OCI-LY3 (cell line): ENCODE results near the gene SRPK1.

Experiments used
- H2AFZ ChIP-seq: fragments of 200-600, 300-600 bp; shearing (Covaris generic); 2 replicates; pipeline ENCODE4 v1.6.0; 2014; ENCODE audit warnings: antibody characterized with exemption, low read depth, low read length
- H3K27ac ChIP-seq: fragments of 200-600, 300-600 bp; sonication (generic); 2 replicates; pipeline ENCODE4 v1.5.1; 2014; ENCODE audit warnings: mild to moderate bottlenecking, low read length, moderate library complexity, mixed read lengths
- H3K27me3 ChIP-seq: fragments of 200-600, 300-600 bp; sonication (generic); 2 replicates; pipeline ENCODE4 v1.6.1; 2014; ENCODE audit warnings: low read depth, low read length, mixed read lengths
- H3K36me3 ChIP-seq: fragments of 200-600, 300-600 bp; sonication (generic); replicated peaks from 2 replicates; pipeline ENCODE3; 2014; ENCODE audit warnings: low read depth, low read length, mixed read lengths
- H3K4me1 ChIP-seq: fragments of 300-600, 200-600 bp; sonication (generic); 2 replicates; pipeline ENCODE4 v1.6.1; 2014; ENCODE audit warnings: low read length, mixed read lengths
- H3K4me2 ChIP-seq: fragments of 200-600, 300-600 bp; sonication (generic); 2 replicates; pipeline ENCODE4 v1.6.1; 2014; ENCODE audit warnings: low read length, mixed read lengths
- H3K4me3 ChIP-seq: fragments of 300-600, 200-600 bp; sonication (generic); 2 replicates; pipeline ENCODE4 v1.5.1; 2014; ENCODE audit warnings: antibody characterized with exemption, mild to moderate bottlenecking, low read length, moderate library complexity
- H3K79me2 ChIP-seq: fragments of 300-600, 200-600 bp; shearing (Covaris generic); 2 replicates; pipeline ENCODE4 v1.6.1; 2014; ENCODE audit warnings: mild to moderate bottlenecking, low read length, mixed read lengths
- H3K9ac ChIP-seq: fragments of 300-600, 200-600 bp; shearing (Covaris generic); 2 replicates; pipeline ENCODE4 v1.6.0; 2014; ENCODE audit warnings: mild to moderate bottlenecking, low read length, moderate library complexity
- H3K9me3 ChIP-seq: fragments of 200-600, 300-600 bp; shearing (Covaris generic); 2 replicates; pipeline ENCODE4 v1.6.1; 2014; ENCODE audit warnings: low read length, mixed read lengths; ENCODE audit not compliant: insufficient read depth
- H4K20me1 ChIP-seq: fragments of 200-600, 300-600 bp; sonication (generic); 2 replicates; pipeline ENCODE4 v1.6.1; 2016; ENCODE audit warnings: low read length, mixed read lengths; ENCODE audit not compliant: insufficient read depth
- CTCF ChIP-seq: fragments of 200-600, 300-600 bp; sonication (generic); IDR thresholded peaks from 2 replicates; pipeline ENCODE4 v1.5.1; 2014; ENCODE audit warnings: antibody characterized with exemption, low read length, low read depth
- EZH2phosphoT487 ChIP-seq: fragments of 200-600 bp; shearing (Covaris generic); IDR thresholded peaks from 2 replicates; pipeline ENCODE4 v1.6.1; 2018; ENCODE audit warnings: antibody characterized with exemption, mixed run types, low read depth

SRPK1 gene

GRCh38 chr6:35968821-35969220, 47.9 kb upstream of the SRPK1 start:
- H3K4me1 ChIP-seq = peaks cover 7% of the 10 kb centered on the region
- no peak overlapping the region for H3K27ac ChIP-seq
- H3K36me3 ChIP-seq = no peaks in the 10 kb centered on the region
- no peaks in the 10 kb centered on the region for H3K27me3 ChIP-seq
- no peaks in the 10 kb centered on the region for H4K20me1 ChIP-seq
- H3K4me2 ChIP-seq = no peak overlapping the region
- no peak overlapping the region for H3K9ac ChIP-seq
- H3K4me3 ChIP-seq = no peak overlapping the region
- no peaks in the 10 kb centered on the region for H3K79me2 ChIP-seq
- no peak overlapping the region for H2AFZ ChIP-seq
- no peaks in the 10 kb centered on the region for H3K9me3 ChIP-seq
- TF ChIP-seq EZH2phosphoT487 (no peak), CTCF (no peak)

- Histone ChIP-seq H3K27me3 (no peaks in the 10 kb centered on the region; the same call in 1 of the 2 replicates), H2AFZ (no peak overlapping the region), H3K79me2 (no peaks in the 10 kb centered on the region), H4K20me1 (no peaks in the 10 kb centered on the region), H3K4me3 (no peak overlapping the region), H3K27ac (no peak overlapping the region), H3K9ac (no peak overlapping the region), H3K9me3 (no peaks in the 10 kb centered on the region), H3K4me1 (no peaks in the 10 kb centered on the region), H3K36me3 (no peaks in the 10 kb centered on the region), H3K4me2 (no peak overlapping the region)
- TF ChIP-seq EZH2phosphoT487 (no peak), CTCF (no peak)
Observed at GRCh38 chr6:35967076-35967774, 46.3 kb upstream of the SRPK1 start.

GRCh38 chr6:35962779-35963560, 42.1 kb upstream of the SRPK1 start:
- no peak overlapping the region for H3K9ac ChIP-seq
- H2AFZ ChIP-seq = no peak overlapping the region
- no peak for TF ChIP-seq CTCF
- TF ChIP-seq EZH2phosphoT487 = no peak
- H4K20me1 ChIP-seq = no peaks in the 10 kb centered on the region
- peaks cover 34% of the 10 kb centered on the region for H3K27me3 ChIP-seq
- H3K36me3 ChIP-seq = no peaks in the 10 kb centered on the region
- H3K4me3 ChIP-seq = no peak overlapping the region
- no peak overlapping the region for H3K4me2 ChIP-seq
- no peaks in the 10 kb centered on the region for H3K79me2 ChIP-seq
- no peaks in the 10 kb centered on the region for H3K4me1 ChIP-seq
- no peaks in the 10 kb centered on the region for H3K9me3 ChIP-seq
- H3K27ac ChIP-seq = no peak overlapping the region

- H3K27me3 ChIP-seq = peaks cover 34% of the 10 kb centered on the region
- no peak overlapping the region for H3K4me3 ChIP-seq
- TF ChIP-seq EZH2phosphoT487 (no peak), CTCF (no peak)
- H4K20me1 ChIP-seq = no peaks in the 10 kb centered on the region
- no peak overlapping the region for H3K4me2 ChIP-seq
- H3K79me2 ChIP-seq = no peaks in the 10 kb centered on the region
- H3K27ac ChIP-seq = no peak overlapping the region
- no peaks in the 10 kb centered on the region for H3K4me1 ChIP-seq
- no peaks in the 10 kb centered on the region for H3K9me3 ChIP-seq
- no peak overlapping the region for H3K9ac ChIP-seq
- no peaks in the 10 kb centered on the region for H3K36me3 ChIP-seq
- no peak overlapping the region for H2AFZ ChIP-seq
Observed at GRCh38 chr6:35960187-35960586, 39.3 kb upstream of the SRPK1 start.
